Epithelial cell of esophagus (primary cell): ENCODE data around the gene NAB2.
"Not testable (repeated sequence)": the region's sequence is repeated elsewhere in the genome, so short reads cannot be mapped to it uniquely, and the experiment has no call there.

Experiments used
- DNase-seq: peaks from one replicate; pipeline ENCODE4 v3.0.0; 2010; ENCODE audit warnings: low read depth
- H3K4me3 ChIP-seq: 2 replicates; pipeline ENCODE4 v1.5.1; 2011; ENCODE audit warnings: mild to moderate bottlenecking, low read length, control low read depth
- TF ChIP-seq, protein P1 (sequence below): IDR thresholded peaks from 2 replicates; pipeline ENCODE4 v1.5.1; 2011; ENCODE audit warnings: low read depth, mild to moderate bottlenecking, low read length, control low read depth, inconsistent platforms; ENCODE audit not compliant: insufficient read depth; ENCODE audit errors: missing control alignments

The NAB2 gene

DNA sequence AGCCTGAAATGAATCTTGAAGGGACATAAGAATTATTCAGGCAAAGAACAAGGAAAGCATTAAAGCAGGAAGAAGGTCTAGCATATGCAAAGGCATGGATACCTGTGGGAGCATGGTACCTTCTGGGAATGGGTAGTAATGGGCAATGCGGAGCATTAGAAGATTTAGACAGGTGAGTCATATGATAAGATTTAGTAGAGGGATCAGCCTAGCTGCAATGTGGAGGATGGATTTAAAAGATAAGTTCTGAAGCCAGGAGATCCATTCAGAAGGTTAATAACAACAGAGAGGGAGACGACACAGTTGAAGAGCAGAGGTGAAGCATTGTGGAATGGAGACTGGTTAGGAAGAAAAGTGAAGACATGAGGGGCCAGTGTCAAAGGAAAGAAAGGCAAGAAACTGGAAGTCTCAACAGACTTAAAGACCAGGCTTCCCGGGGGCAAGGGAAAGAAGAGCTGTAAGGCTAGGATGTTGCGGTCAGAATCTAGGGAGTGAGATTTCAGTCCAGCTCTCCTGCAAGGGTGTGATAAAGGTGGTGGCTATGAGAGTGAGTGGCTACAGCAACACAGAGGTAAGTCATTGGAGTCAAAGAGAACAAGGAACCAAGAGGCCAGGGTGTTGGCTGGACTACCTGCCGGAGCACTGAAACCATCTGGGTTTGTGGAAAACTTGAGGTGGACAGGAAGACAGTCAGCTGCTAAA lies 27.8 kb downstream of the NAB2 start:
- TF ChIP-seq, protein P1, sequence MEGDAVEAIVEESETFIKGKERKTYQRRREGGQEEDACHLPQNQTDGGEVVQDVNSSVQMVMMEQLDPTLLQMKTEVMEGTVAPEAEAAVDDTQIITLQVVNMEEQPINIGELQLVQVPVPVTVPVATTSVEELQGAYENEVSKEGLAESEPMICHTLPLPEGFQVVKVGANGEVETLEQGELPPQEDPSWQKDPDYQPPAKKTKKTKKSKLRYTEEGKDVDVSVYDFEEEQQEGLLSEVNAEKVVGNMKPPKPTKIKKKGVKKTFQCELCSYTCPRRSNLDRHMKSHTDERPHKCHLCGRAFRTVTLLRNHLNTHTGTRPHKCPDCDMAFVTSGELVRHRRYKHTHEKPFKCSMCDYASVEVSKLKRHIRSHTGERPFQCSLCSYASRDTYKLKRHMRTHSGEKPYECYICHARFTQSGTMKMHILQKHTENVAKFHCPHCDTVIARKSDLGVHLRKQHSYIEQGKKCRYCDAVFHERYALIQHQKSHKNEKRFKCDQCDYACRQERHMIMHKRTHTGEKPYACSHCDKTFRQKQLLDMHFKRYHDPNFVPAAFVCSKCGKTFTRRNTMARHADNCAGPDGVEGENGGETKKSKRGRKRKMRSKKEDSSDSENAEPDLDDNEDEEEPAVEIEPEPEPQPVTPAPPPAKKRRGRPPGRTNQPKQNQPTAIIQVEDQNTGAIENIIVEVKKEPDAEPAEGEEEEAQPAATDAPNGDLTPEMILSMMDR, result no peak
- no peak overlapping the region for H3K4me3 ChIP-seq
- DNase-seq, result no peak

DNA sequence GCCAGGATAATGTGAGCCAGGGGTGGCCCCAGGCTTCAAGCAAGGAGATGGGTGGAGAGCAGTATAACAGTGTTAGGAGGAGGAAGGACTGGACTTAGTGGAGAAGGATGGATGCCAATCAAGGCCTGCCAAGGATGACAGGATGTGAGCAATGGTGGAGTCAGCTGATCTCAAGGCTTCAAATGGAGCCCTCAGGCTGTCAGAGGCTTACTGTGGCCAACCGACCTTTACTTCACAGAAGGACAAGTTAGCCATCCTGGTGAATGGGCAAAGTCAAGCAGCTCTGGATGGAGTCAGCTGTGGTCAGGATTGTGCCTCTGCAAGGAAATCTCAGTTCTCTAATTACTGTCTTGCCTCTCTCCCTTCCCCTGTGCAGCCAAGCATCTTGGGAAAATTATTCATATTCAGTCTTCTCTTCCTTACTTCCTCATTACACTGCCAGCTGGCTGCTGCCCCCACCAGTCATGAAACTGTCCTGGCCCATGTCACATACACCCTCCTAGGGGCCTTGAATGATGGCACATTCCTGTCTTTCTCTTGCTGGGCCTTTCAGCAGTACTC lies 29.9 kb downstream of the NAB2 start:
- H3K4me3 ChIP-seq, result no peak overlapping the region
- DNase-seq, result peak; percentile 81
- TF ChIP-seq, protein P1, result no peak

DNA sequence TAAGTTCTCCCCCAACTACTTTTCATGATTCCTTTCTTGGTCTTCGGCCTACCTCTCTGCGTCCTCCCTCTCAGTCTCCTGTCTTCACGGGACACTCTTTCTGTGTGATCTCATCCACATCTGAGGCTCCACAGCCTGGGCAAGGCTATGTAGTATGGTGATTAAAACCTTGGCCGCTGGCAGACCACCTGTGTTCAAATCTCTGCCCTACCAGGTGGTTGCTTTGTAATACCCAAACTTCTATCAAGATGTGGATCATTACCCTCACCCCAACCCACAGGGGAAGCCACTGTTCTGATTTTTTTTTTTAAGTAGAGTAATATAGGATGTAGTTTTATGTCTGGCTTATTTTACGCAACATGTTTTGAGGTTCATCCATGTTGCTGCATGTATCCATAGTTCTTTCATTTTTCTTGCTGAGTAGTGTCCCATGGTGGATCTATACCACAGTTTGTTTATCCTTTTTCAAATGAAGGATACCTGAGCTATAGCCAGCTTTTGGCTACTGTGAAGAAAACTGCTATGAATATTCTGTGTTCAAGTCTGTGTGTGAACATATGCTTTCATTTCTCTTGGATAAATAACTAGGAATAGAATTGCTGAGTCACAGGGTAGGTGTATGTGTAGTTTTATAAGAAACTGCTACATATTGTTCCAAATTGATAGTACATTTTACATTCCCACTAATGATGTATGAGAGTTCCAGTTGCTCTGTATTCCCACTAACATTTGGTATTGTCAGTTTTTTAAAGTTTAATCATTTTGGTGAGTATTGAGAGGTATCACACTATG lies 30.6 kb downstream of the NAB2 start:
- no peak for DNase-seq
- H3K4me3 ChIP-seq, result no peak overlapping the region
- TF ChIP-seq, protein P1, result no peak

DNA sequence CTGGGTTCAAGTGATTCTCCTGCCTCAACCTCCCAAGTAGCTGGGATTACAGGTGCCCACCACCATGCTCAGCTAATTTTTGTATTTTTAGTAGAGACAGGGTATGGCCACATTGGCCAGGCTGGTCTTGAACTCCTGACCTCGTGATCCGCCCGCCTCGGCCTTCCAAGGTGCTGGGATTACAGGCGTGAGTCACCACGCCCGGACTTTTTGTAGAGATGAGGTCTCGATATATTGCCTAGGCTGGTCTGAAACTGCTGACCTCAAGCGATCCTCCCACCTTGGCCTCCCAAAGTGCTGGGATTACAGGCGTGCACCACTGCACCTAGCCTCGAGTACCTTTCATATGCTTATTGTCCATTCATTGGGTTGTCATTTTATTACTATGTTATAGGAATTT lies 31.8 kb downstream of the NAB2 start:
- not testable (repeated sequence) for H3K4me3 ChIP-seq, DNase-seq

DNA sequence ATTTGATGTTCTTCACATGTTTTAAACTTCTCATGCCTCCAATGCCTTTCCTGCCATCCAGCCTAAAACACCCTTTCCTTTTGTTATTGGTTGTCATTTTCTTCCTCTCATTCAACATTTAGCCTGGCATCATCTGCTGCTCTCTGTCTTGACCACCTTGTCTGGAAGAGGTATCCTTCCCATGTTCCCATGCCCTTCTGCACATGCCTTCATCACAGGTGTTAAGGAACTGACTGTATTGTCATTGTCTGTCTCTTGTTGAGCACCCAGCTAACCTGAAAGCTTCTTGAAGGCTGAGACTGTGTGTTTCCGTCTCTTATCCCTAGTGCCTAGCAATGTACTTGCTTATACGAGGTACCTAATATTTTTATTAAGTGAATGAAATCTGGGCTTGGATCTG lies 34.9 kb downstream of the NAB2 start:
- TF ChIP-seq, protein P1, result no peak
- no peak overlapping the region for H3K4me3 ChIP-seq
- DNase-seq, result no peak

DNA sequence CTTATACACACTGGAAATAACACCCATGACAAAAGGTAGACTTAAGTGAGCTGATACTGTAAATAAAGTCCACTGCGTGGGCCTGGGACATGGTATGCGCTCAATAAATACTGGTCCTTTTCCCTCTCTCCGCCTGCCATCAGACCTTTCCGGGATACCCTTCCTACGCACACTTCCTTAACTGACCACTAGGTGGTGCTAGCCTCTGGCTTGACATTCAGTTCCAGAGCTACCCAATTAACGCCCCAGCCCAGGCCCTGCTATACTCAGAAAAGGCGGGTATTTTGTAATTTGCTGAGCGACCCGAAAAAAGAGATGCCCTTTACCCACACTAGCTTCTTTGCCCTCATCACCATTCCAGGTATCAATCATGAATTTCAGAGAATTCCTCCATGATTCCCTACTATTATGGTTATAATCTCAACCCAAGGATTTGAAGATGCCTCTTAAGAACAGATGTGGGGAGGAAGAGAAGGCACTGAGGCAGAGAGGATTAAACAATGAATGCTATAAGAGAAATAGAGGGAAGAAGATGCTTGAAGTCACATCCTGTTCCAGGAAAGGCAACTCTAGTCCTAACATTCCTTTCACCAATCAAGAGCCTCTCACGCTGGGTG lies 35.5 kb downstream of the NAB2 start:
- H3K4me3 ChIP-seq, result no peak overlapping the region
- peak; percentile 72 for DNase-seq
- TF ChIP-seq, protein P1, result peak; percentile 96

DNA sequence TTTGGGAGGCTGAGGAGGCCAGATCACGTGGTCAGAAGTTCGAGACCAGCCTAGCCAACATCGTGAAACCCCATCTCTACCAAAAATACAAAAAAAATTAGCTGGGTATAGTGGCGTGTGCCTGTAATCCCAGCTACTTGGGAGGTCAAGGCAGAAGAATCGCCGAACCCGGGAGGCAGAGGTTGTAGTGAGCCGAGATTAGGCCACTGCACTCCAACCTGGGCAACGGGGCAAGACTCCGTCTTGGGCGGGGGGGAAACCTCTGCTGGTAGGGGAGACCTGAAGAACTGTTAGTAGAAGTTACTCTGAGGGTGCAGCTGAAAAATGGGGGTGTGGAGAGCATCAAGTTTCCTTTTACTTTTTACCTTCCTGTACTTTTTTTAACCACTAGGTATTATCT lies 37.1 kb downstream of the NAB2 start:
- TF ChIP-seq, protein P1, result no peak
- no peak for DNase-seq
- H3K4me3 ChIP-seq, result no peak overlapping the region
